ENCODE data around the gene HYI. TPM values are rescaled to one million over a fixed set of nuclear protein-coding genes. Genes with fewer than 3 reads are reported as not detected.

HYI gene
- total RNA-seq, 2 donors from 2014 or later: 13.4 to 15.0 TPM

DNA sequence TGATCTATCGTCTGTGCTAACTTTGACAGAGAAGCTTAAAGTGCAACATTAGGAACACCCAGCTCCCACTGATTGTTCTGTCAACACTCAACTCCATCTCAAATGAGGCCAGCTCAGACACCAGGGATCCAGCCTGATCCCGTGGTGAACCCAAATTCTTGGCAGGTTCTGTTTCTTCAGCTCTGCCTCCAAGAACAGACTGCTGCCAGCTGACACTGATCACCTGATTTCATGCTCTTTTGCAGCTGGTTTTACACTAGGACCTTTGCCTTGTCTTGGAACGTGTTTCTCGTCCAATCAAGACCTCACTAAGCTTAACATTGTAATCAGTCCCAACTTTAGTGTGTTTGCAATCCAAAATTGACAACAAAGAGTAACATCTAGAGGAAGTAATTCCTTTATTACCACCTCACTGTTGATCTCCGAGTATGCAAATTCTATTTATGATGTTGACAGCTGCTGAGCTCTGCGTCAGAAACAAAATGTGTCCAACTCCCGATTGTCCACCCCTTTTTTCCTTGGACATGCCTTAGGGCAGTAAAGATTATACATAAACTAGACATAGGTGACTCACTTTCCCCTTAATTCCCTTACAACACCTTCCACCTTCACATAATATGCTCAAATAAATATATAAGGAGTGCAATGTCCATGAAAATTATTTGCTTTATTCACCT, 1.6 kb upstream of the HYI start:
- Mint-ChIP-seq H3K27ac (no peak overlapping the region), H3K27me3 (peaks cover 35 to 43% of the 10 kb centered on the region in 2 donors), H3K9me3 (no peaks in the 10 kb centered on the region), H3K4me3 (peak overlapping the region; percentile 13), H3K4me1 (ENCODE audit: low read depth in 2 of 2) (peaks cover 16 to 19% of the 10 kb centered on the region in 2 donors), H3K36me3 (no peaks in the 10 kb centered on the region)
- DNase-seq (ENCODE audit: low spot score): no peak
- no peak for ATAC-seq

DNA sequence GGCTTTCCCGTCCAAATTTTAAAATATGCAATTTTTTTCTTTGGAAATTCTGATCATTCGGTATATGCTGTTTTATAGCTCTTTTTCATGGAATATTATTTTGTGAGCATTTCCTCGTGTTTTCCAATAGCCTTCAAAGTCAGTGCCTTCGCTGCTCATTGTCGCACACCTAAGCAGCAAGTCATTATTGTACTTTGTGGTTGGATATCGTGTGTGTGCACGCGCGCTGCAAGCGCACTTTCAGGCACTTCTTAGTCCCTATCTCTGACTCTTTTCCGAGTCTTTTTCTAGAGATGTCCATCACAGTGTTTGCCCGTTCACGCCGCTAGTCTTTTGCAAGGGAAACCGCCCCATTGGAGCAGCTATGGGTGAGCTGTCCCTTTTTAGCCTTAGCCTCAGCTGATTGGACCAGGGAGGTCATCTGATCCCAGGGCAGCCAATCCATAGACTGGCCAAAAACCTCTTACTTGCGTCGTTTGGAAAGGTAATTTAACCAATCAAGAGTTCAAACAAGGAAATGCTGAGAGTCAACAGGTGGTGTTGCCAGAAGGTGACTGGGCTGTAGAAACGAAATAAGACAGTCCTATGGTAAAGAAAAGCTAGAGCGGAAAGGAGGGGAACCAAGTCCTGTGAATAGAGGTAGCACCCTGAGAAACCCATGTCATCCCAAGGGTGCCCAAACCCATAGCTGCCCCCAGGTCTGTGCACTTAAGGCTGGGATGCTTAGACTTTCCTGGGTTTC, 710 bp upstream of the HYI start:
- DNase-seq (ENCODE audit: low spot score): peak; percentile 74
- peak overlapping the region; percentile 86 for H3K4me3 Mint-ChIP-seq
- H3K9me3 Mint-ChIP-seq: no peaks in the 10 kb centered on the region
- peak; percentile 85 to 90 for ATAC-seq
- peaks cover 16 to 19% of the 10 kb centered on the region in 2 donors for H3K4me1 Mint-ChIP-seq (ENCODE audit: low read depth in 2 of 2)
- H3K27ac Mint-ChIP-seq: peak overlapping the region; percentile 59 to 79
- no peaks in the 10 kb centered on the region for H3K36me3 Mint-ChIP-seq
- peaks cover 31 to 37% of the 10 kb centered on the region in 2 donors for H3K27me3 Mint-ChIP-seq

DNA sequence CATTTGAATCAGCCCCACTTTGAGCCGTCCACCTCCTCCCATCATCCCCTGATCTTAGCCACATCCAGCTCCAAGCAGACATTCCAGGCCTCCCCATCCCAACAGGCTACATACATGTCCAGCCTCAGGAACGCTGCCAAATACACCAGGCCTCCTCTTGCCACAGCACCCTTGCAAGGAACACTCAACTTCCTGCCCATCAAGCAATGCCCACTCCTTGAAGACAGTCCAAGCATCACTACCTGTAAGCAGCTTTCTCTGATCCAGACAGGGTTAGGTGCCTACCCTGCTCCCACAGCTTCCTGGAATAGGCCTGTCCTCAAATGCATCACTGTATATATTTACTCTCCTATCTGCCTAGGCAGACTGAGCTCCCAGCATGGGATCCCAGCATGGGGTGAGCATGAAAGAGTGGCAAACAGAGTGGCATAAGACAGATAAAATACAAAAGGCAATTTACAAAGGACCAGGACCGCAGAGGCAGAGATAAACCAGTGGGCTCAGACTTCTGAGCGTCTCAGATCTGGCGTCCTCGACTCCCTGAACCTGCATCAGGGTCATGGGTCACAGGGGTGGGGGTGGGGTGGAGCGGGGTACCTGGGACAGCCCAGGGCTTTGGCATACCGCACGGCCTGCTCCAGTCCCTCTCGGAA, 816 bp downstream of the HYI start:
- Mint-ChIP-seq H3K4me1 (ENCODE audit: low read depth in 2 of 2) (peaks cover 16 to 19% of the 10 kb centered on the region in 2 donors), H3K27ac (peak overlapping the region; percentile 11 to 36), H3K27me3 (peaks cover 16 to 22% of the 10 kb centered on the region in 2 donors), H3K36me3 (peaks cover 6% of the 10 kb centered on the region), H3K4me3 (peak overlapping the region; percentile 74), H3K9me3 (no peaks in the 10 kb centered on the region)
- DNase-seq (ENCODE audit: low spot score) (no peak), ATAC-seq (peak in 1 of 2 donors; percentile 1)

DNA sequence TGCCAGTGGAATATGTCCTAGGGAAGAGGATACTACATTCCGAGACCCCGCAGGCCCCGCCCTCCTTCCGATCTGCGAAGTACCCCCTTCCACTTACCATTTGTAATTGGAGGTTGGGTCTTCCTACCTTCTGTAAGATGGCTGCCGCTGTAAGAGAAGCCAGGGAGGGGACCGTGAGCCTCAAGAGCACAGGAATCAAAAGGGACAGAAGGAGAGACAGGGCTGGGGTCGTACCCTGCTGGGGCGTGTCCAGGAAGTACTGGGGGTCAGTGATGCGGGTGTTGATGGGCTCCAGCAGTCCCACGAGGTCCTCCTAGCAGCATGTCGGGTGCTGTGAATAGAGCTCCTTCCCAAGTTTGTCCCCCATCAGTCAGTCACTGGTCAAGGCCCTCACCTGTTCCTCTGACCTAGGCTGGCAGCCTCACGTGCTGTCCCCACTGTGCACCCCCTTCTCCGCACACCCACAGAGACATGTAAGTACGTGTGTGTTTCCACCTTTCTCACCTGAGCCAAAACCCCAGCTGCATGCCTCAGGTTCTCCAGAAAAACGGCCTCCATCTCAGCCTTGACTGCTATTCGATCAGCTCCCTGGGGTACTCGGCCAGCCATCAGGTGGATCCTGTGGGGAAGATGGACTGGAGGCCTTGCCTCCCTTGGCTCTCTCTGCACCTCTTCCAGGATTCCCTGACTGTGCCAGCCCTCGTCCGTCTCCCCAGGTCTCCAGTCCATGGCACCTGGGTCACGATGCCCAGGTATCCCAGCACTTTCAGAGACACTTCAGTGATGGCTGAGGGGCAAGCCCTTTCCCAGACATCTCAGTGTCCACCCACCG, 1.8 kb downstream of the HYI start:
- no peak for DNase-seq (ENCODE audit: low spot score)
- H3K9me3 Mint-ChIP-seq: no peaks in the 10 kb centered on the region
- H3K27ac Mint-ChIP-seq: no peak overlapping the region
- H3K4me3 Mint-ChIP-seq: peak overlapping the region; percentile 74
- peaks cover 11 to 15% of the 10 kb centered on the region in 2 donors for H3K27me3 Mint-ChIP-seq
- H3K36me3 Mint-ChIP-seq: peaks cover 6% of the 10 kb centered on the region
- H3K4me1 Mint-ChIP-seq (ENCODE audit: low read depth in 2 of 2): peaks cover 16 to 19% of the 10 kb centered on the region in 2 donors
- ATAC-seq: no peak

DNA sequence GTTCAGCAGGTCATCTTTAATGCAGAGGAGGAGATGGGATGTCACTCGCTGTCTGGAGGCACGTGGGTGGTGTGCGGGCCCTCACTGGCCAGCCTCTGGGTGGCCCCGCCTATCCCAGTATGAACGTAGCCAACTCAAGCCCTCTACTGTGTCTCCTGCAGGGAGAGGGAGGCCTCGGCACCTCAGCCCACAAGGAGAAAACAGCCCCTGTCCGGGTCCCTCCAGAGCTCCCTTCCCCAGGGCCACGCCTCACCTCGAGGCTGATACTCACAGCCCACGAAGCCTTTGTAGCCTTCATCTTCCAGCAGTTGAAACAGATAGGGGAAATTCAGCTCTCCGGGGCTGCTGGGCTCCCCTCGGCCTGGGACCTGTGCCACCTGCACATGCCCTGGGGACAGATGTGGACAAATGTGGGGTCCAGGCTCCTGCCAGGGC, 2.6 kb downstream of the HYI start:
- Mint-ChIP-seq H3K9me3 (no peaks in the 10 kb centered on the region), H3K4me1 (ENCODE audit: low read depth in 2 of 2) (peaks cover 16 to 19% of the 10 kb centered on the region in 2 donors), H3K4me3 (no peak overlapping the region), H3K36me3 (peaks cover 6% of the 10 kb centered on the region), H3K27me3 (peaks cover 6 to 8% of the 10 kb centered on the region in 2 donors), H3K27ac (no peak overlapping the region)
- ATAC-seq (no peak), DNase-seq (ENCODE audit: low spot score) (no peak)

DNA sequence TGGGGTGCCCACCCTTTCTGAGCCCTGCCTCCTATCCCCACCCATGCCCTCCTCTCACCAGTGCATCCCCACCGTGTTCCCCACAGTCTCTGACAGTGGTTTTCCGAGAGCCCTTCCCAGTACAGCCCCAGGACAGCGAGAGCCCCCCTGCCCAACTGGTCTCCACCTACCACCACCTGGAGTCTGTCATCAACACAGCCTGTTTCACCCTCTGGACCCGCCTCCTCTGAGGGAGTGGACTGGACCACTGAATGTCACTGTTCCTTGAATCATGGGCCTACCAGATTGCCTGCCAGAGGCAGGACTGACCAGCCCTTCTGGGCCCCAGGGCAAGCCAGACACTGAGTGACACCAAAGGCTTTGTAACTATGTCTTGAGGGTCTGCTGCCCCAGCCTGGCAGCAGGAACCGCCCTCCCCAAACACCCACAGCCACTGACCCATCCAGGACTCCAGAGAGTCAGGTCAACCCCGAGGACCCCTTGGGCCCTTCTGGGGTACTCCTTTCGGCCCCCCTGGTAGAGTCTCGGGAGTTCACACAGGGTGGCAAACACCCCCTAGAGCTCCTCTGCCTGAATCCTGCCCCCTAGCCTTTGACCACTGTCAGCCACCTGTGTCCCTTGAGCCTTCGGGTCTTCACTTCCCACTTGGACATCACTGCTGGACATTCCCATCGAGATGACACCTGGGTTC, 3.3 kb downstream of the HYI start:
- DNase-seq (ENCODE audit: low spot score) (no peak), ATAC-seq (no peak)
- Mint-ChIP-seq H3K27ac (no peak overlapping the region), H3K27me3 (peaks cover under 1 to 5% of the 10 kb centered on the region in 2 donors), H3K4me3 (no peak overlapping the region), H3K36me3 (peaks cover 6% of the 10 kb centered on the region), H3K9me3 (no peaks in the 10 kb centered on the region), H3K4me1 (ENCODE audit: low read depth in 2 of 2) (peaks cover 16 to 19% of the 10 kb centered on the region in 2 donors)

DNA sequence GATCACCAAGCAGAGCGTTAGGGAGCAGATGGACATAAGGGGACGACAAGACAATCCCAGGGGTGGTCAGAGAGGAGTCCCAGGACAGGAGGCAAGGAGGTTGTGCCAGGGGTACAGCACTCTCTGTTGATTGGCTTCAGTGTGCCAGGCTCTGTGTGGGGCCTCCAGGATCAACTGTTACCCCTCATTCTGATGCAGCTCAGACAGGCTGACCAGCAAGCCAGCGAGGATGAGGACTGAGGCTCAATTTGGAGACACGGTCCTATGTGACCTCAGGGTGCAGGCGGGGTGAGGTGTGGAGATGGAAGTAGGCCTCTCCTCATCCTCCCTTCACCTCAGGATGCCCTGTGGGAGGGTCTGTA, 4.0 kb downstream of the HYI start:
- Mint-ChIP-seq H3K9me3 (no peaks in the 10 kb centered on the region), H3K36me3 (peaks cover 9% of the 10 kb centered on the region), H3K4me3 (no peak overlapping the region), H3K27ac (no peak overlapping the region), H3K4me1 (ENCODE audit: low read depth in 2 of 2) (peaks cover 16 to 18% of the 10 kb centered on the region in 2 donors), H3K27me3 (peaks cover 0 to 2% of the 10 kb centered on the region in 2 donors)
- no peak for DNase-seq (ENCODE audit: low spot score)
- no peak for ATAC-seq

DNA sequence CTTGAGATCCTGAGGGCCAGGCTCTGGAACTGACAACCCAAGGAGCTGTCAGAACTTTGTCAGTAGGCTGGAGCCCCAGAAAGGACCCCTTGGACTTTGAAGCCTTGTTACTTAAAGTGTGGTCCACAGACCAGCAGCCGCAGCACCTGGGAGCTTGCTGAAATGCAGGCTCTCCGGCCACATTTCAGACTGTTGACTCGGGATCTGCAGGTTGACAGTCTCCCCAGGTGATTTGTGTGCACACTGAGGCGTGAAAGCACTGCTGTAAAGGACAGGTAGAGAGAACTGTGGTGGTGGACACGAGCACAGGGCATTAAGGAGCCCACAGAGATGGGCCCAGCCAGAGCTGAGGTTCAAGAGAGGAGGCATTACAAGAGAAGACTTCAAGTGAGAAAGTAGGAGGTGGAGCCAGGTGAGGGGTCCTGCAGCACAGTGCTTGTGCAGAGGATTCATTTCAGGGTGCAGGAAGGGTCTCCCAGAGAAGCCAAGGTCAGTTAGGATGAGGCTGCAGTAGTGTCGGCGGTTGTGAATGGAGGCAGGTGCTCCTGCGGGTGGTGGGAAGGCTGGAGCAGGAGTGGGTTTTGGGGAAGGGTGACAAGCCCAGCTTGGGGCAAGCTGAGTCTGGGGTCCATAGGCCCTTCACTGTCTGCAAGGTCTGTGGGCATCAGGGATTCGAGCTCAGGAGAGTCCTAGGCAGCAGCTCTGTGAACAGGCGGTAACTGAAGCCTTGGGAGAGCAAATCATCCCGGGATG, 4.6 kb downstream of the HYI start:
- Mint-ChIP-seq H3K27ac (no peak overlapping the region), H3K27me3 (no peaks in the 10 kb centered on the region), H3K36me3 (peaks cover 13% of the 10 kb centered on the region), H3K4me1 (ENCODE audit: low read depth in 2 of 2) (peaks cover 10 to 12% of the 10 kb centered on the region in 2 donors), H3K9me3 (no peaks in the 10 kb centered on the region), H3K4me3 (no peak overlapping the region)
- no peak for ATAC-seq
- DNase-seq (ENCODE audit: low spot score): no peak

DNA sequence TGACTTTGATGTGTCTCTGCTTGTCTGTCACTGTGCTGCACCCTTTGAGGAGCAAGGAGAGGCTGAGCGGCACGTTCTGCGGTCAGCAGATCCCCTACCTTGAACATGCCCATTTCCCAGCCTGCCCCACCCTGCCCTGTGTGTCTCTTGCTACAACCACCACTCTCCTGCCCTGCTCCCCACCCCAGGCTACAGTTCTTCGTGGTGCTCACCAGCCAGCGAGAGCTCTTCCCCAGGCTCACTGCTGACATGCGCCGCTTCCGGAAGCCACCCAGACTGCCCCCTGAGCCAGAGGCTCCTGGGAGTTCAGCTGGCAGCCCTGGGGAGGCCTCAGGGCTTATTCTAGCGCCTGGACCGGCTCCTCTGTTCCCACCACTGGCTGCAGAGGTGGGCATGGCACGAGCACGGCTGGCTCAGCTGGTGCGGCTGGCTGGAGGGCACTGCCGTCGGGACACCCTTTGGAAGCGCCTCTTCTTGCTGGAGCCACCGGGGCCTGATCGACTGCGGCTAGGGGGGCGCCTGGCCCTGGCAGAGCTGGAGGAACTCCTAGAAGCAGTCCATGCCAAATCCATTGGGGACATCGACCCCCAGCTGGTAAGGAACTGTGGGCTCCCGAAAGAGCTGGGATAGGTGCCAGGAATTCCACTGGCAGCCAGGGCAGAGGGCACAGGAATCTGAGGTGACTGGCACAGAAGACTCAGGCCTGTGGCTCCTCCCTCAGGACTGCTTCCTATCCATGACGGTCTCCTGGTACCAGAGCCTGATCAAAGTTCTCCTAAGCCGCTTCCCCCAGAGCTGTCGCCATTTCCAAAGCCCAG, 5.6 kb downstream of the HYI start:
- Mint-ChIP-seq H3K27ac (no peak overlapping the region), H3K4me1 (ENCODE audit: low read depth in 2 of 2) (peaks cover 7 to 9% of the 10 kb centered on the region in 2 donors), H3K27me3 (no peaks in the 10 kb centered on the region), H3K9me3 (no peaks in the 10 kb centered on the region), H3K36me3 (peaks cover 13% of the 10 kb centered on the region), H3K4me3 (no peak overlapping the region)
- DNase-seq (ENCODE audit: low spot score) (no peak), ATAC-seq (no peak)

DNA sequence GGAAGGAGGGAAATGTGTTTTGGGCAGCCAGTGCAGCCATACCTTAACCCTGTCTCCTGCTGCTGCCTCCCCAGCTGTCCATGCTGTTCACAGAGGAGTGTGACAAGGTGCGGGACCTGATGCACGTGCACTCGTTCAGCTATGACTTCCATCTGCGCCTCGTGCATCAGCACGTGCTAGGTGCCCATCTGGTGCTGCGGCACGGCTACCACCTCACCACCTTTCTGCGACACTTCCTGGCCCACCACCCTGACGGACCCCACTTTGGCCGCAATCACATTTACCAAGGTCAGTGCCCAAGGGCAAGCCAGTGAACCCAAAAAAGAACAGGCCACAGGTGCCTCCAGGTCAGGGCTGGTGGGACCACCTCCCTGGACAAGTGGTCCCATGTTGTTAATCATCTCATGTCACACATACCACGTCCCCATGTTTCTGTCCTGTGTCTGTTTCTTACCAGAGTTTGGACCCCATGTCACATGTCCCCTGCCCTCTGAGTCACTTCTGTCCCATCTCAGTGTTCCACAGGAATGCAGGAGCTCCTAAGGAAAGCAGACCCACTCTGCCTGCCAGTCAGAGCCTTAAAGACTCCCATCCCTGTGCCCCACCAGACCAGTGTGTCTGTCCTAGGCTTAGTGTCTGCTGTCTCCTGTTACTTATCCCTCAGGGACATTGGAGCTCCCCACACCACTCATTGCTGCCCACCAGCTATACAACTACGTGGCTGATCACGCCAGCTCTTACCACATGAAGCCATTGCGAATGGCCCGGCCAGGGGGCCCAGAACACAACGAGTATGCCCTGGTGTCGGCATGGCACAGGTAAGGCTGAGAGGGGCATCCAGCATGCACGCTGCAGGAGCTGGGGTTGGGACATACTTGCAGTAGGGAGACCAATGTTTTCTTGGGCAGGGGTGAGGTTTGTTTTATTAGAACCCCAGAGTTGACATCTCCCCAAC, 6.6 kb downstream of the HYI start:
- ATAC-seq: no peak

DNA sequence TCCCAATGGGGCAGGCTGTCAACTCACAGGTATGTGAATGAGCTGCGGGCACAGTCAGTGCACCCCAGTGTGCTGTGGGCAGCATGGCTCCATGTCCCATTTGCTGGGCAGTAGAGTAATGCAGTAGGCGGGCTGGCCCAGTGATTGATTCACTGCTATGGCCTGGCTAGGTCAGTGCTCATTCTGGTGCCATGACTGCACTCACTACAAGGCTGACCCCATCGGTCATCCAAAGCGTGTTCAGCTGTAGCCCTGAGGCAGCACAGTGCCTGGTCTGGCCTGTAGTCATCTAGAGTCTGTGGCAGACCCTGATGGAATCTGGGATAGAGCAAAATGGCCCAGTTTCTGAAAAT, 7.4 kb downstream of the HYI start:
- ATAC-seq (no peak), DNase-seq (ENCODE audit: low spot score) (no peak)
- no peak overlapping the region for H3K27ac Mint-ChIP-seq
- peaks cover 13% of the 10 kb centered on the region for H3K36me3 Mint-ChIP-seq
- H3K27me3 Mint-ChIP-seq: no peaks in the 10 kb centered on the region
- H3K4me3 Mint-ChIP-seq: no peak overlapping the region
- H3K9me3 Mint-ChIP-seq: no peaks in the 10 kb centered on the region
- no peaks in the 10 kb centered on the region for H3K4me1 Mint-ChIP-seq (ENCODE audit: low read depth in 2 of 2)

More for the DNA sequence above, 6.6 kb downstream of the HYI start:
- Mint-ChIP-seq H3K4me1 (ENCODE audit: low read depth in 2 of 2) (no peaks in the 10 kb centered on the region), H3K27ac (no peak overlapping the region), H3K27me3 (no peaks in the 10 kb centered on the region), H3K36me3 (peaks cover 13% of the 10 kb centered on the region), H3K4me3 (no peak overlapping the region), H3K9me3 (no peaks in the 10 kb centered on the region)
- DNase-seq (ENCODE audit: low spot score): no peak

Data from natural killer cell treated with Interleukin-12 subunit alpha and Interleukin-12 subunit beta and Interleukin-15 and Interleukin-18, amount 100 ng/mL, for 72 hours (primary cell).